Measurements from ENCODE around the gene ASPDH.

The ASPDH gene

DNA sequence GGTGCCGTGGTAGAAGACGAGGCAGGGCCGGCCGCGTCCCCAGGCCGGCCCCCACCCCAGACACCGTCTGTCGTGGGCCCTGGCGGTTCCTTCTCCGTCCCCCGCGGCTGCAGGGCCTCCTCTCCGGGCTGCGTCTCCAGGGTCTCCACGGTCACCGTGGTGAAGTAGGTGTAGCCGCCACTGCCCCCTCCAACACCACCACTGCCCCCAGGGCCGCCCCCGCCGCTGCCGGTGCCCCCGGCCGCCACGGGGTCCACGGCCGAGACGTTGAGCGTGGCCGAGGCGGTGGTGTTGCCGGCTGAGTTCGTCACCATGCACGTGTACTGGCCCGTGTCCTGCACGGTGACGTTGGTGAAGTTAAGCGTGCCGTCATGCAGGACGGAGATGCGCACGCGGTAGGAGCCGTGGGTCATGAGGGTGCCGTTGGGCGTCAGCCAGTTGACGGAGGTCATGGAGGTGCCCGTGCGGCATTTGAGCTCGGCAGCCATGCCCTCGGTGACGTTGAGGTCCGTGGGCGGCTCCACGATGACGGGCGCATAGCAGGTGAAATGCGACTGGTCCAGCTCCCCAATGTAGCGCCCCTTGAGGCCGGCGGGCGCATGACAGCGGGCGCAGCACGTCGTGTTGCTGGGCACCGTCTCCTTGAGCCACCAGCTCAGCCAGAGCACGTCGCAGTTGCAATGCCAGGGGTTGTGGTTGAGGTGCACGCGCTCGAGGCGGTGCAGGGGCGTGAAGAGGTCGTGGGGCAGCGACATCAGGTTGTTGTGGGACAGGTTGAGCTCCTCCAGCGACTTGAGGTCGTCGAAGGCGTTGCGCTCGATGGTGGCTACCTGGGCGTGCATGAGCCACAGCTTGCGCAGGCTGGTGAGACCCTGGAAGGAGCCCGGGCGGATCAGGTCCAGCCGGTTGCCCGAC is 4.6 kb upstream of the ASPDH start:
- H3K4me1 ChIP-seq (ENCODE audit: control insufficient read depth, low read depth, low read length), result no peaks in the 10 kb centered on the region
- no peak overlapping the region for H3K9ac ChIP-seq (ENCODE audit: low read length)
- H3K9me3 ChIP-seq (ENCODE audit: control insufficient read depth, low read depth, low read length), result no peaks in the 10 kb centered on the region
- no peaks in the 10 kb centered on the region for H3K36me3 ChIP-seq (ENCODE audit: control insufficient read depth, low read depth, low read length)
- H3K27me3 ChIP-seq (ENCODE audit: control insufficient read depth, insufficient read depth, low read length), result no peaks in the 10 kb centered on the region
- no peak overlapping the region for H3K4me3 ChIP-seq (ENCODE audit: low read length)
- no peak overlapping the region for H3K27ac ChIP-seq (ENCODE audit: low read length)

DNA sequence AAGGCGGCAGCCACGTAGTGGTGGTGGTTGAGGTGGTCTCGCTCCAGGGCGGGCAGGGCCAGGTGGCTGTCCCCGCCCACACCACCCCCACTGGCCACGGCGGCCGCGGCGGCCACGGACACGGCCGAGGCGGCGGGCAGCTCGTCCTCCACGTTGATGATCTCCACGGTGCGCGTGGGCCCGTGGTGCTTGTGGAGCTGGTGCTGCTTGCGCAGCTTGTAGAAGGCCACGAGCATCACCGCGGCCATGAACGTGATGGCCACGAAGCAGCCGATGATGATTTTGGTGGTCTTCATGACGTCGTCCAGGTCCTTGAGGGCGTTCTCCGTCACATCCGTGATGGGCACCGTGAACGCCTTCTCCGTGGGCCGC is 4.0 kb upstream of the ASPDH start:
- Histone ChIP-seq H3K27ac (ENCODE audit: low read length) (no peak overlapping the region), H3K27me3 (ENCODE audit: control insufficient read depth, insufficient read depth, low read length) (no peaks in the 10 kb centered on the region), H3K9me3 (ENCODE audit: control insufficient read depth, low read depth, low read length) (no peaks in the 10 kb centered on the region), H3K4me1 (ENCODE audit: control insufficient read depth, low read depth, low read length) (no peaks in the 10 kb centered on the region), H3K9ac (ENCODE audit: low read length) (no peak overlapping the region), H3K36me3 (ENCODE audit: control insufficient read depth, low read depth, low read length) (no peaks in the 10 kb centered on the region), H3K4me3 (ENCODE audit: low read length) (no peak overlapping the region)

DNA sequence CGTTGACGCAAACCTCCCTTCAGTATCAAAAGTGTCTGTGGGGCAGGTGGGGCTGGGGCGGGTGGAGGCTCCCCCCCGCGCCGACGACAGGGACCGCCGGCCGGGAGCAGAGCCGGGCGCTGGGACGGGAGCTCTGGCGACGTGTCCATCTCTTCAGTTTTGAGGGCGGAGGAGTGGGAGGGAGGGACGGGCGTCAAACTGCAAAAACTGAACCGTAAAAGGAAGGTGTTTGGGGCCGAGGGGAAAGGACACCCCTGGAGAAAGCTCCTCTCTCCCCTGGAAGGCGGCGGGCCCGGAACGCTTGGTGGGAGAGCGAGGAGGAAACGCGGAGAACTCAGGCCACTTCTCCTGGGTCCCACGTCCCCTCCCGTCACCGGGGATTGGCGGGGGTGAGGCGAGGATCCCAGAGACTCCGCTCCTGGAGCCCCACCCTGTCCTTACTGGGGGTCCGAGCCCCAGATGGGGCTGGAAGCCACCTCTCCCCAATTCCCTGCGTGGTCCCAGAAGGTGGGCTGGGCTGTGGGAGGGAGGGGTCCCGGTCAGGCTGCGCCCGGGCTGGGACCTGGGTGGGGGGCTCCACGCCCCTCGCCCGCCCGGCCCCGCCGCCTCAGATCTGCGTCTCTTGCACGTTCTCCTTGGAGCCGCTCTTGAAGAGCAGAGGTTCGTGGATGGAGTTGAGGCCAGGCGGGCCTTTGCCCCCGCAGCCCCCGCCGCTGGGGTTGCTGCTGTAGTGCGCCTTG is 3.4 kb upstream of the ASPDH start:
- Histone ChIP-seq H3K9me3 (ENCODE audit: control insufficient read depth, low read depth, low read length) (no peaks in the 10 kb centered on the region), H3K4me1 (ENCODE audit: control insufficient read depth, low read depth, low read length) (no peaks in the 10 kb centered on the region)

DNA sequence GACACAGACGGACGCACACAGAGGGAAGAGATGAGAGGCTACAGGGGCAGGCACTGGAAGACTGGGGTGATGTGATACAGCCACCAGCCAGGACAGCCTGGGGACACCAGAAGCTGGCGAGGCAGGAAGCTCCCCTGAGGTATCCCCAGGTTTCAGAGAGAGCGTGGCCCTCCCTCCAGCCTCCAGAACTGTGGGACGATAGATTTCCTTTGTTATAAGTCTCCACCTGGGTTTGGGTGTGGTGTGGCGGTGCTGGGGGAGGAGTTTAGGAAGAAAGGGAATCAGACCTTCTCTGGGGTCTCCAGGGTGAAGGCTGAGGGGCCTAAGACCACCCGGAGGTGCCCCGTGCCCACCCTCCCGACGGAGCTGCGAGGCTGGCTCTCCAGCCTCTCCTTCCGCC is 2.7 kb upstream of the ASPDH start:
- Histone ChIP-seq H3K9me3 (ENCODE audit: control insufficient read depth, low read depth, low read length) (no peaks in the 10 kb centered on the region), H3K4me1 (ENCODE audit: control insufficient read depth, low read depth, low read length) (no peaks in the 10 kb centered on the region), H3K9ac (ENCODE audit: low read length) (no peak overlapping the region), H3K27ac (ENCODE audit: low read length) (no peak overlapping the region), H3K27me3 (ENCODE audit: control insufficient read depth, insufficient read depth, low read length) (no peaks in the 10 kb centered on the region), H3K36me3 (ENCODE audit: control insufficient read depth, low read depth, low read length) (no peaks in the 10 kb centered on the region), H3K4me3 (ENCODE audit: low read length) (no peak overlapping the region)

More for the DNA sequence above, 3.4 kb upstream of the ASPDH start:
- no peak overlapping the region for H3K4me3 ChIP-seq (ENCODE audit: low read length)
- H3K36me3 ChIP-seq (ENCODE audit: control insufficient read depth, low read depth, low read length), result no peaks in the 10 kb centered on the region
- no peak overlapping the region for H3K9ac ChIP-seq (ENCODE audit: low read length)
- no peak overlapping the region for H3K27ac ChIP-seq (ENCODE audit: low read length)
- no peaks in the 10 kb centered on the region for H3K27me3 ChIP-seq (ENCODE audit: control insufficient read depth, insufficient read depth, low read length)

DNA sequence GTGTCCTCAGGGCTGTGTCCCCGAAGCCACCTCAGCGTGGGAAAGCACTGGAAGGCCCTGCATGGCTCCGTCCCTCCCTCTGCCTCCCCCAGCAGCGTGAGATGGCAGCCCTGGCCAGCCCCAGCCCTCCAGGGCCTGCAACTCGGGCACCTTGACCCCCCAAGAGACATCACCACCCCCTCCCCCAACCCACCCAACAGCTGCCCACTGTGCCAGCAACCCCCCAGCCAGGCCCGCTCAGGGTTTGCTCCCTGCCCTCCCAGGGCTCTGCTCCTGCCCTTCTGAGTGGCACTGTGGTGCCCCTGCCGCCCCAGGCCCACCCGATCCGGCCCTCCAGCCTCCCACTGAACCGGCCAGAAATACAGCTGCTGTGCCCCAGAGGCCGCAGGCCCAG is 1.5 kb upstream of the ASPDH start:
- H3K4me1 ChIP-seq (ENCODE audit: control insufficient read depth, low read depth, low read length), result no peaks in the 10 kb centered on the region
- H3K27me3 ChIP-seq (ENCODE audit: control insufficient read depth, insufficient read depth, low read length), result no peaks in the 10 kb centered on the region
- H3K4me3 ChIP-seq (ENCODE audit: low read length), result no peak overlapping the region
- H3K27ac ChIP-seq (ENCODE audit: low read length), result no peak overlapping the region
- no peak overlapping the region for H3K9ac ChIP-seq (ENCODE audit: low read length)
- H3K36me3 ChIP-seq (ENCODE audit: control insufficient read depth, low read depth, low read length), result no peaks in the 10 kb centered on the region
- no peaks in the 10 kb centered on the region for H3K9me3 ChIP-seq (ENCODE audit: control insufficient read depth, low read depth, low read length)

DNA sequence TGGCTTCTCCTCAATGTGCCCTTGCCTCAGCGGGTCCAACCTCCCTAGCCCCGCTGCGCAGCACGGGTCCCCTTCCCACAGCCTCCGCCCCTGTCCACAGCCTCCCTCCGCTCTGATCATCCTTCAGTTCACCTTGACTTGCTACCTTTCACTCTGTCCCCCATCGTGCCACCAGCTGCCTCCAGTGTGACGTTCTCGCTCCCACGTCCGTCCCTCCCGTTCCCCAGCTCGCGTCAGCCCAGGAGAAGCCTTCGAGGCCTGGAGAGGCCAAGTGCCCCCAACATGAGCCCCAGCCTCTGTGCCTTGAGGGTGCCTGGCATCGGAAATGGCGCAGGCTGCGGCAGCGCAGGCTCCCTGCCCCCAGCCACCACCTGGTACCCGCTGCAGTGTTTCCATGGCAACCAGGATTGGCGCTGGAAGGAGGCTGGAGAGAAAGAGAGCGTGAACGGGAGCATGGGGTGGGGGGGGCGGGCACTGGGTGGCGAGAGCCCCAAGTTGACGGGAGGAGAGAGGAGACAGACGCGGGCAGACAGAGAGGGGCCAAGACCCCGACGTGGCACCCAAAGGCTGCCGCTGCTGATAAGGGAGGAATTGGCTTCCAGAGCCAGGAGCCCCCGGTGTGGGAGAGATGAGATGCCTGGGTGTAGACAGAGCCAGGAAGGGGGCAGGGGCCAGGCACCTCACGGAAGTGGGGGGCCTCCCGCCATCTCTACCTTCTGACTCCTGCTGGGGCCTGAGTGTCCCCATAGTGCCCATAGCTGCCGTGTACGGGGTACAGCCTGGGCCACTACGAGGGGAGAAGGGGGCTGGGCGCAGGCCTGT is 844 bp upstream of the ASPDH start:
- no peak overlapping the region for H3K27ac ChIP-seq (ENCODE audit: low read length)
- no peaks in the 10 kb centered on the region for H3K36me3 ChIP-seq (ENCODE audit: control insufficient read depth, low read depth, low read length)
- no peaks in the 10 kb centered on the region for H3K9me3 ChIP-seq (ENCODE audit: control insufficient read depth, low read depth, low read length)
- H3K4me1 ChIP-seq (ENCODE audit: control insufficient read depth, low read depth, low read length), result no peaks in the 10 kb centered on the region
- no peak overlapping the region for H3K4me3 ChIP-seq (ENCODE audit: low read length)
- H3K9ac ChIP-seq (ENCODE audit: low read length), result no peak overlapping the region
- H3K27me3 ChIP-seq (ENCODE audit: control insufficient read depth, insufficient read depth, low read length), result peaks cover 1% of the 10 kb centered on the region

DNA sequence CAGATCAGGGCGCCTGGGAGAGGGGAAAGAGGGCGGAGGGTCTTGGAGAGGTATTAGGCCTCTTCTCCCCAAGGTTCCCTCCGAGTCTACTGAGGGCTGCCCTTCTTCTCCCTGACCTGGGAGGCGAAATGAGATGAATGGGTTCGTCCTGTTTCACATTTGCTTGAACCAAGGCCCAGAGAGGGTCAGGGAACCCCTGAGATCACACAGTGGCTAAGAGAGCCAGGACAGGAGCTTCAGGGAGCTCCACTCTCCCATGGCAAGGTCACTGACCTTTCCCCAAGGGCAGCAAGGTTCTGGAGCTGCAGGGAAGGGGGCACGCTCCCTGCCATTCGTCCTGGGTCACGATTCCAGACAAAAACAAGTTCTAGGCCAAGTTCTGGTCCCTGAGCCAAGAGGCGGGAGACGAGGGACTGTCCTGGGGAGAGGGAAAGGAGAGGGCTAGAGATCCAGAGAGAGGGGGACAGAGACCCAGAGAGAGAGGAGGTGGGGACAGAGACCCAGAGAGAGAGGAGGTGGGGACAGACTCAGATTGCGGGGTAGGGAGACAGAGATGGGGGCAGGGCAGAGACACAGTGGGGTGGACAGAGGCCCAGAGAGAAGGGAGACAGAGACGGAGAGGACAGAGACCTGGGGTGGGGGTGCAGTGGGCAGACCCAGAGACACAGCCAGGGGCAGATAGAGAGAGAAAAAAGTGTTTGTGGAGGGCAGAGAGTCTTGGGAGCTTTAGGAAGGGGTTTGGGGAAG is 541 bp downstream of the ASPDH start:
- H3K4me1 ChIP-seq (ENCODE audit: control insufficient read depth, low read depth, low read length), result no peaks in the 10 kb centered on the region
- H3K36me3 ChIP-seq (ENCODE audit: control insufficient read depth, low read depth, low read length), result no peaks in the 10 kb centered on the region
- H3K4me3 ChIP-seq (ENCODE audit: low read length), result no peak overlapping the region
- H3K27me3 ChIP-seq (ENCODE audit: control insufficient read depth, insufficient read depth, low read length), result peaks cover 15% of the 10 kb centered on the region
- H3K9me3 ChIP-seq (ENCODE audit: control insufficient read depth, low read depth, low read length), result no peaks in the 10 kb centered on the region
- H3K9ac ChIP-seq (ENCODE audit: low read length), result no peak overlapping the region
- H3K27ac ChIP-seq (ENCODE audit: low read length), result no peak overlapping the region

DNA sequence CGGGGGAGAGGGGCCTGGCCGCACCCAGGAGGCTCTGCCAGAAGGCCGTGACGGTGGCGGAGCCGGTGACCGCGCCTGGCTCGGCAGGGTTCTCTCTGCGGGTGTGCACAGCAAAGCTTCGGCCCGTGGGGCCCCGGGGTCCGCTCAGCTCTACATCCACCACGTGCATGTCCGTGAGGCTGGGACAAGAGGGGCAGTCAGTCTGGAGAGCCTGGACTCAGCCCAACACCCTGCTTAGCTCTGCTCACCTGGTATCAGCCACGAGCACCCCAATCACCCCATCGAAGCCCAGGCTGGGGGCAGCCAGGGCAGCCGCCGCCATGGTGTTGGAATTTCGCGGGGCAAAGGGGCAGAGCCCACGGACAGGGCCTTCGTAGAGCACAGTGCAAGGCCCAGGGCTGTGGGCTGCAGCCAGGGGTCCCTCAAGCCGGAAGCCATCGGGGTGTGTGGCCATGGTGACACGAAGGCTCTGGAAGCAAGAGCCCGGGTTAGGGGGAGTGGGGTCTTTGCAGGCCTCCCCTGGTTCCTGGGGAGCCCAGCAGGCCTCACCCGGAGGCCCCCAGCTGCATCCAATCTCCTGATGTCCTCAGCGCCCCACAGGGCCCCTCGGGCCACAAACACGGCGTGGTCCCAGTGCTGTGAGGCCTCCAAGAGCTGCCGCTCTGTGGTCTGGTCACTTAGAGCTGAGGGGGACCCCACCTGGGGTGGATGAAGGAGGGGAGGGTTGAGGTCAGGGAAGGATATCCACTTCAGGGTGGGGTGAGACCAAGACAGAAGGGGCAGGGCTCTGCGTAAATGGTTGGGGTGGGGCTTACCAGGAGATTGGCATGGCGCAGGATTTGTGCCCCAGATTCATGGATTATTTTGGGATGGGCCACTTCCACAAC is 1.4 kb downstream of the ASPDH start:
- Histone ChIP-seq H3K4me3 (ENCODE audit: low read length) (no peak overlapping the region), H3K27ac (ENCODE audit: low read length) (no peak overlapping the region), H3K9me3 (ENCODE audit: control insufficient read depth, low read depth, low read length) (no peaks in the 10 kb centered on the region), H3K9ac (ENCODE audit: low read length) (no peak overlapping the region), H3K4me1 (ENCODE audit: control insufficient read depth, low read depth, low read length) (no peaks in the 10 kb centered on the region), H3K27me3 (ENCODE audit: control insufficient read depth, insufficient read depth, low read length) (peaks cover 20% of the 10 kb centered on the region), H3K36me3 (ENCODE audit: control insufficient read depth, low read depth, low read length) (no peaks in the 10 kb centered on the region)

DNA sequence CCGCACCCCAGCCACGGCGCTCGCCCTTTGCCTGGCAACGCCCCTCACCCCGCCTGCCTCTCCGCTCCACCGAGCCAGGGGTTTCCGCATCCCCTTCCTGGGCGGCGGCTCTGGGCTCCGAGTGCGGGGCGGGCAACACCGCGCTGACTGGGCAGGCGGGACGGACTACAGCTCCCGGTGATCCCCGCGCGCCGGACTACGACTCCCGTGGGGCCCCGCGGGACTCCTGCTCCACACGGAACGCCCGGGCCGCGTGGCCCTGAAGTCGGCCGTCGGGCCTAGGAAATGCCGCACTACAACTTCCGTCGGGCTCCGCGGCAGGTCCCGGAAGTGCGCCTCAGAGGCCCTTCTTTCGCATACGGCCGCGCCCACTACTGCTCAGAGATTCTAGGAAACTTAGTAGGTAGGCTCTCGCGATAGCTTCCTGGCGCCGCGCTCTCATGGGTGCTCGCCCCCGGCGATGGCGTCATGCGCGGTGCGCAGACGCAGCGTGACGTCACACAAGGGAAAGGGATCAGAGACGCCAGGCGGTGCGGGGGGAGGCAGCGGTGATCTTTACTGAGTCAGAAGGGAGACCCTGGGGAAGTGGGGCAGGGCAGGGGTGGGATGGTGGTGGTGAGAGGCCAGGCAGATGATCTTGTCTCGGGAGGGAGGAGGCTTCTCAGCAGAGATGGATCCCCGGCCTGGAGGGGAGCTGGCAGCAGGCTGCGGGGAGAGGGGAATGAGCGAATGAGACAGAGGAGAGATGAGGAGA is 2.5 kb downstream of the ASPDH start, which contains the start of gene JOSD2:
JOSD2 (minus strand) TSS at position 123 of the 754 bp plus-strand sequence. CDS start 760 bp downstream, outside the sequence.
- Histone ChIP-seq H3K4me3 (ENCODE audit: low read length) (peak within 1 kb of the TSS; percentile 63), H3K27me3 (ENCODE audit: control insufficient read depth, insufficient read depth, low read length) (peaks cover 20% of the 10 kb centered on the region), H3K9me3 (ENCODE audit: control insufficient read depth, low read depth, low read length) (no peaks in the 10 kb centered on the region), H3K4me1 (ENCODE audit: control insufficient read depth, low read depth, low read length) (no peaks in the 10 kb centered on the region), H3K27ac (ENCODE audit: low read length) (peak within 1 kb of the TSS; percentile 27), H3K9ac (ENCODE audit: low read length) (peak within 1 kb of the TSS; percentile 53), H3K36me3 (ENCODE audit: control insufficient read depth, low read depth, low read length) (no peaks in the 10 kb centered on the region)

DNA sequence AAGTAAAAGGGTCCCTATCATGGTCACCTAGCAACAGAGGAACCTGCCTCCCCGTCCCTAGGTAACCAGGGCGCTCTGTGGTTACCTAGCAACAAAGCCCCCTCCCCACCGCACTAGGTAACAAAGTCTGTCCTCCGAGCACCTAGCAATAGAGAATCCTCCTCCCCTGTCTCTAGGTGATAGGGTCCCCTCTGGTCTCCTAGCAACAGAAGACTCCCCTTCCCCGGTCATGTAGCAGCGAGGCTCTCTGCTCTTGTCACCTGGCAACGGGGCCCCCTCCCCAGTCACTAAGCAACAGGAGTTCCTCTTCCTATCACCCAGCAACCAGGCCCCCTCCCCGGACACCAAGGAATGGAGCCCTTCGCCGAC is 3.0 kb downstream of the ASPDH start:
- Histone ChIP-seq H3K4me3 (ENCODE audit: low read length) (peak overlapping the region; percentile 63), H3K9ac (ENCODE audit: low read length) (peak overlapping the region; percentile 53), H3K27ac (ENCODE audit: low read length) (peak overlapping the region; percentile 27), H3K36me3 (ENCODE audit: control insufficient read depth, low read depth, low read length) (no peaks in the 10 kb centered on the region), H3K4me1 (ENCODE audit: control insufficient read depth, low read depth, low read length) (no peaks in the 10 kb centered on the region), H3K9me3 (ENCODE audit: control insufficient read depth, low read depth, low read length) (no peaks in the 10 kb centered on the region), H3K27me3 (ENCODE audit: control insufficient read depth, insufficient read depth, low read length) (peaks cover 20% of the 10 kb centered on the region)
